GM12891 (cell line): ENCODE results near the gene INSYN1.

Experiments used
- POLR2A ChIP-seq: IDR thresholded peaks from 2 replicates; pipeline ENCODE4 v1.6.1; 2011; ENCODE audit warnings: low read depth, low read length, control low read depth
- POLR2AphosphoS5 ChIP-seq: IDR thresholded peaks from 2 replicates; pipeline ENCODE4 v1.6.1; 2011; ENCODE audit warnings: low read depth, low read length, control low read depth

- TF ChIP-seq POLR2A (no peak), POLR2AphosphoS5 (no peak)
Measured at GRCh38 chr15:73802431-73803041, 49.4 kb upstream of the INSYN1 start.
